Measurements from ENCODE around the gene SLC2A9.
"Not testable (repeated sequence)": the region's sequence is repeated elsewhere in the genome, so short reads cannot be mapped to it uniquely, and the experiment has no call there.

Gene SLC2A9

GRCh38 chr4:9994246-9994847, 26.9 kb downstream of the SLC2A9 start:
- no peak for DNase-seq

GRCh38 chr4:9989918-9990635, 31.2 kb downstream of the SLC2A9 start:
- no peak for DNase-seq

- no peak for DNase-seq
Measured at GRCh38 chr4:9988933-9989332, 32.4 kb downstream of the SLC2A9 start.

DNA sequence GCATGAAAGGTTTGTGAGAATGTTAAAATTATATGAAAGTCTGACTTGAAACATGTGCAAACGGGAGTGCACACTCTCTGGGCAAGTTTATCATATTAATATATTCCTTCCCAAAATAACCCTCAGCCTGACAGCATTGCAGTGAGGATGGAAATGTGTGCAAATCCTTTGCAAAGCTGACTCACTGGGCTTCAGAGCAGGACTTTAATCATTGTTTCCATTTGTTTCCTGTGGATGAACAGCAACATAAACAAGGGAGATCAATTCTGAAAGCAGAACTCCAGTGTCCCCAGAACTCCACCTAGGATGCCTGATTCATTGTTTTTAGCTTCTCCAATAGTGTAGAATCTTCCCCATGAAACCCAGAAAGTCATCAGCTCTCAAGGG, 32.9 kb downstream of the SLC2A9 start:
- DNase-seq, result no peak

DNA sequence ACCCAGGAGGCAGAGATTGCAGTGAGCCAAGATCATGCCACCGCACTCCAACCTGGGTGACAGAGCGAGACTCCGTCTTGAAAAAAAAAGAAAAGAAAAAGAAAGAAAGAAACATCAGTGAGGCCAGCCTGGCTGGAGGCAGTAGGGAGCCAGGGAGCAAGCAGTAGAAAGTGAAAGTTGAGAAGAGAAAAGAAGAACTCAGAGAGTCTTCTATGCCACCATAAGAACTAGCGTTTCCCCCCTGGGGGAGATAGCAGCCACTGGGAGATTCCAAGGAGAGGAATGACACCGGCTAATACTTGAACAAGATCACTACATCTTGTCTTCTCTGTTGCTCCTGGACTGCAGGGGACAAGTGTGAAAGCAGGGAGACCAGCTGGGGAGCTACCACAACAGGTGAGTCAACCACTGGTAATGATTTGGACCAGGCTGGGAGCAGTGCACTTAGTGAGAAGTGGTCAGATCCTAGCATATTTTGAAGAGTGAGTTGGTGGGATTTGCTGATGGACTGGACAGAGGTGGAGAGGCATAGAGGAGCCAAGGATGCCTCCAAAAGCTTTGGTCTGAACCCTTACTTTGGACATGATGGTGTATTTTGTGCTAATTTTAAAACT, 33.4 kb downstream of the SLC2A9 start:
- DNase-seq, result no peak

GRCh38 chr4:9984621-9985020, 36.7 kb downstream of the SLC2A9 start:
- no peak for DNase-seq

- DNase-seq, result no peak
Measured at GRCh38 chr4:9983211-9983610, 38.1 kb downstream of the SLC2A9 start.

DNA sequence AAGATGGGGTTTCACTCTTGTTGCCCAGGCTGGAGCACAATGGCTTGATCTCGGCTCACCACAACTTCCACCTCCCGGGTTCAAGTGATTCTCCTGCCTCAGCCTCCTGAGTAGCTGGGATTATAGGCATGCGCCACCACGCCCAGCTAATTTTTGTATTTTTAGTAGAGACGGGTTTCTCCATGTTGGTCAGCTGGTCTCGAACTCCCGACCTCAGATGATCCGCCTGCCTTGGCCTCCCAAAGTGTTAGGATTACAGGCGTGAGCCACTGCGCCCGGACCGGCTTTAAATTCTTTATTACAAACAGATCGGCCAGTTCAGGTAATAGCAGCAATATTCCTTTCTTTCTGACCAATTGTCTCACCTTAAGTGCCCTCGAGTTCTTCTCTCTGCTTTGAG, 39.4 kb downstream of the SLC2A9 start:
- DNase-seq, result not testable (repeated sequence)

- no peak for DNase-seq
Measured at GRCh38 chr4:9980898-9981297, 40.4 kb downstream of the SLC2A9 start.

GRCh38 chr4:9979101-9979701, 42.1 kb downstream of the SLC2A9 start:
- no peak for DNase-seq

DNA sequence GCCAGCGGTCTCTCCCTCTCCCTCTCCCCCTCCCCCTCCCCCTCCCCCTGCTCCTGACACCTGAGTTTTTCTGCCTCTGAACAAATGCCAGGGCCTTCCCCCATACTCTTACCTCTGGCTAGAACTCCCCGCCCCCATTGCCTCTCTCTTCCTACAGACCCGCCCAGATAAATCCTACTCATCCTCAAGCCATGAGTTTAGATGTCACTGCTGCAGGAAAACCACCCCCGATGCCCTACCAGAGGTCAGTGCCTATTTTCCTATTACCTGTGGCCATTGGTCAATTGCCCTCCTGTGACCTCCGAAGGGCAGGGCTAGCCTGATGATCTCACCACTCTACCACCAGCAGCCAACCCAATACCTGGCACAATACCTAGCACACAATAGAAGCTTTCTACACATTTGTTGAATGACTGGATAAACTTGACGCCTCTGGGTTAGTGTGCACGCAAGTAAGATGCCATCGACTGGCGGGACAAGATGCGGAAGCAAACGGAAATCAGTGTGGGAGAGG, 43.7 kb downstream of the SLC2A9 start:
- no peak for DNase-seq

DNA sequence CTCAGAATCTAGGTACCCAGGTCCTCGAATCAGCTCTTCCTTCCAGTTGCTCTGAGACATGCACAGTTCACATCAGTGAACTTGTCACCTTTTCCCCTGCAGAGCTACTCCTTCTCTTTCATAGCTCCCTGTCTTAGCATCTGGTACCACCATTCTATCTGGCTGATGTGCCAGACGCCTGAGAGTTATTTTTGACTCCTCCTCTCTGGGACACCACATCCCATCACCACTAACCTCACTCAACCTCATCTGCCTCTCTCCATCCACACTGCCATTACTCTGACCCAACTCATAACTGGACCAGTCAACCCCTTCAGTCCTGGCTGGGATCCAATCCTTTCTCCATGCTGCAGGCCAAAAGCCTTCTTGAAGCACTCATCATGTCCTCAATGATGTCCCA, 44.5 kb downstream of the SLC2A9 start:
- no peak for DNase-seq

DNA sequence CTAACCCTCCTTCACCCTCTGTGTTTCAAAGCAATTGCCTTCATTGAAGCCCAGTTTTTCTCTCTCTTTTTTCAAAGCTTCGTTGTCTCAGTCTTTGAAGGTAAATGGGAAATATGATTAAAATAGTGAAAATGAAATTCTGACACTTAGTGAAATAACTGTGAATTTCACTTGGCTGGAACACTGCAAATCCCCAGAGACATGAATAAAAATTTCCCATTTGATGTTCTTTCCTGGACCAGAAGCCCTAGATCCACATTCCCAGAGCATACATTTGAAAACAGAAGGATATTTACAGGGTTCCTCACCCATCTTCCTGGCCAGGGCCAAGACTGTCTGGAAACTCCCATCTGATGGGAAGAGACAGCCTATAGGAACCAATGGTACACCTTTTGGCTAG, 45.0 kb downstream of the SLC2A9 start:
- no peak for DNase-seq

DNA sequence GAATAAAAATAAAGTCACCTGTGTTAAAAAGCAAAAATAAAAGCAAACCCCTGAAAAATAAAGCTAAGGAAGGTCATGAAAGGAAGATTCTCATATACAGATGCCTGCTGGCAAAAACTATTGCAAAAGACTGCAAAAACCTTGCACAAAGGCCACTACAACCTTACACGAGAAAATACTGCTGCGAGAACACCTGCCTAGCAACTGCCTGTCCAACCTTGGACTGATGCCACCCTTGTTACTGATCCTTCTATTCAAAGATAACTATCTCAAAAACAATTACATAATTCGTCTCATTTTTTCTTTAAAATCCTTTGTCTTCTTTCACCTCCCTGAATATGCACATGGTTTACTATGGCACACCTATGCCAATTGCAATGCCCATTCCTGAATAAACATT, 49.6 kb downstream of the SLC2A9 start:
- DNase-seq, result no peak

DNA sequence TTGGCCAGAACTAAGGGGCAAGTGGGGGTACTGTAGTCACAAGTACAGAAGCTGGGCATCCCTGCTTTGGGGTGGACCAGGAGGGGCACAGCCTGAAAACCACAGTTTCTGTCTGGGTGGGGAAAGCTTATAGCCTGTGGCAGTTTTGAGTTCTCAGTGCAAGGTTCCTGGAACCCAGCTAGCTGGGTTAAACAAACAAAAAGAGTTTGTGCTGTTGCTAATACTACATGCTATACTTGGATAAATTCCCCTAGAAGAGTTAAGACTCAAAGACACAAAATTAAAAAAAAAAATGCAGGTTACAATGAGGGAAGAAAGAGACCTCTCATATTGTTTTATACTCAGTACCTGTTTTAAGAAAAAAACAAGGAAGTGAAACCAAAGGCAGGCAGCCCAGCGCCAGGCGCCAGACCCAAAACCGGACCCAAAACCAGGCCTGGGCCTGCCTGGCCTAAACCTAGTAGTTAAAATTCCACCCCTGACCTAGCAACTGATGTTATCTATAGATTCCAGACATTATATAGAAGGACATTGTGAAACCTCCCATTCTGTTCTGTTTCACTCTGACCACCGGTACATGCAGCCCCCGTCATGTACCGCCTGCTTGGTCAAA, 50.8 kb downstream of the SLC2A9 start:
- no peak for DNase-seq

DNA sequence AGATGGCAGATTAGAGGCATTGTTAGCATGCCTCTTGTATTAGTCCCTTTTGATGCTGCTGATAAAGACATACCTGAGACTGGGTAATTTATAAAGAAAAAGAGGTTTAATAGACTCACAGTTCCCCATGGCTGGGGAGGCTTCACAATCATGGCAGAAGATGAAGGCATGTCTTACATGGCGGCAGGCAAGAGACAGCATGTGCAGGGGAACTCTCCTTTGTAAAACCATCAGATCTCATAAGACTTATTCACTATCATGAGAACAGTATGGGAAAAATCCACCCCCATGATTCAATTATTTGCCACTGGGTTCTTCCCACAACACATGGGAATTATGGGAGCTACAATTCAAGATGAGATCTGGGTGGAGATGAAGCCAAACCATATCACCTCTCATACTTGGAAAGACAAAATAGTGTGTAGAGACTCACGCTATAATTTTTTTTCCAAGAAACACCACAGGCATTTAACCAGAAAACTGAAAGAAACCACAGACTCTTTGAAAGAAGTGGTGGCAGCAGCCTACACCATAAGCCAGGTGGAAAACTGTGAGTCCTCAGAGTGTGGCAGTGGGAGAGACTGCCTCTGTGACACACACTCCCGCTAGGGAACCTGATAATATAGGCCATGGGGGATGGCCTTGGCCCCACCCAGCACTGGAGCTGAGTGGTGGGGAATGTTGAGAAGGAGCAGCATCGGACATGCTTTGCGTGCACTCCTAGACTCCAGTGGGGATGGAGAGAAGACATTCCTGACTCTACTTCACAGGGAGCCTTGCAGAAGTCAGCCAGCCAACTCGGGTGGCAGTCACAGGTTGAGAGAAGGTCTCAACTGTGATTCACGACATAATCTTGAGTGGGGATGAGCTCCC, 51.5 kb downstream of the SLC2A9 start:
- DNase-seq, result no peak

GRCh38 chr4:9968472-9968871, 52.8 kb downstream of the SLC2A9 start:
- DNase-seq, result no peak

GRCh38 chr4:9964879-9965278, 56.4 kb downstream of the SLC2A9 start:
- no peak for DNase-seq

DNA sequence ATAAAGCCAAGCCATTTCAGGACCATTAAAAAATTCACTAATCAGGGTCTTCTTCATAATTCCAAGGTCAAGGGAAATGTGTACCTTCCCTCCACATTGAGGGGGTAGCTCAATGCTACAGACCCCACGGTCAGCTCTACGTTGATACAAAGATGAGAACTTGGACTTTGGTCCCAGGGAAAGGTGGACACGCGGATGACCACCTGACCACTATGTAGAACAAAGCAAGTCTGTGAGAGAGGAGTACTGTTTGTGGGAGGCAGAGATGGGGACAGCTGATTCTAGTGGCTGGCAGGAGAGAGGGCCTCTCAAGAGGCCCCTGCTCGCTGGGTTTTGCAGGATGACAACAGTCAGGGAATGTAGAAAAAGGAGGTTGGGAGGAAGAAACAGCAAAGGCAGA, 58.0 kb downstream of the SLC2A9 start:
- DNase-seq, result no peak

GRCh38 chr4:9962611-9963314, 58.5 kb downstream of the SLC2A9 start:
- no peak for DNase-seq

DNA sequence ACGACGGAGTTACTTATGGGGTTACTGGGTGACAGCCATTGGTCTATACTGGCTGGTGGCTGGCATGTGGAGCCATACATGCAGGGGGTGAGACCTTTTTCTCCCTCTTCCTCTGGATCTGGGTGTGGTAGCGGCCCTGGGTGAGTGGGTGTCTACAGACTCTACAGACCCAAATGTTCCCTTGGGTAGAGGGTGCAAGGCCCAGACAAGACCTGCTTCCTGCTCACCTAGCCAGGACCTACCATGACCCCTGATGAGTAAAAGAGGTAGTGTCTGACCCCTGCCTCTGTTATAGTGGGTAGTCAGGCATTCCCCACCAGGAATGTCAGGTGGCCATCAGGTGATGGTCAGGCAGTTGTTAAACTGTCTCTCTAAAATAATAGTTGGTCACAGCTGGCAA, 66.8 kb downstream of the SLC2A9 start:
- DNase-seq, result no peak

- no peak for DNase-seq
Measured at GRCh38 chr4:9953089-9953488, 68.2 kb downstream of the SLC2A9 start.
